Activated T-cell treated with anti-CD3 and anti-CD28 coated beads, Interleukin-2, amount 50 U/mL, for 1 hour (primary cell): ENCODE results near the gene CYREN.
"Not testable (repeated sequence)": the region's sequence is repeated elsewhere in the genome, so short reads cannot be mapped to it uniquely, and the experiment has no call there.

Experiments
- DNase-seq: peaks from one replicate; pipeline ENCODE4 v3.0.0-alpha.2; 2020

CYREN gene

DNA sequence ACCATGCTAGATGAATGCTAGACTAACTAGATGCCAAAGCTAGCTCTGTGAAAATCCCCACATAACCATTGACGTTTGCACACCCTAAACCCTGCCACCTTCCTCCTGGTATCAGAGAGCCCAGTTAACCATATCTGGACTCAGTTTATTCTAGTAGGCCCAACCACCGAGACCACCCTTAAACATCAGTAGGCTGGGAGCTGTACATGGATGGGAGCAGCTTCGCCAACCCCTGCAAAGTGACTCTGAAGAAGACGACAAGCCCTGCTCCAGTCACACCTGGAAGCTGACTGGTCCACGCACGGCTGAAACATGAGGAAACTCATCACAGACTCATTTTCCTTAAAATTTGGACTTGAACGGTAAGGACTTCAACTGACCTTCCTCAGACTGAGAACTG lies 4.4 kb upstream of the CYREN start:
- DNase-seq, result no peak

- DNase-seq, result not testable (repeated sequence)
Measured at GRCh38 chr7:135173916-135174315, 3.4 kb upstream of the CYREN start.

DNA sequence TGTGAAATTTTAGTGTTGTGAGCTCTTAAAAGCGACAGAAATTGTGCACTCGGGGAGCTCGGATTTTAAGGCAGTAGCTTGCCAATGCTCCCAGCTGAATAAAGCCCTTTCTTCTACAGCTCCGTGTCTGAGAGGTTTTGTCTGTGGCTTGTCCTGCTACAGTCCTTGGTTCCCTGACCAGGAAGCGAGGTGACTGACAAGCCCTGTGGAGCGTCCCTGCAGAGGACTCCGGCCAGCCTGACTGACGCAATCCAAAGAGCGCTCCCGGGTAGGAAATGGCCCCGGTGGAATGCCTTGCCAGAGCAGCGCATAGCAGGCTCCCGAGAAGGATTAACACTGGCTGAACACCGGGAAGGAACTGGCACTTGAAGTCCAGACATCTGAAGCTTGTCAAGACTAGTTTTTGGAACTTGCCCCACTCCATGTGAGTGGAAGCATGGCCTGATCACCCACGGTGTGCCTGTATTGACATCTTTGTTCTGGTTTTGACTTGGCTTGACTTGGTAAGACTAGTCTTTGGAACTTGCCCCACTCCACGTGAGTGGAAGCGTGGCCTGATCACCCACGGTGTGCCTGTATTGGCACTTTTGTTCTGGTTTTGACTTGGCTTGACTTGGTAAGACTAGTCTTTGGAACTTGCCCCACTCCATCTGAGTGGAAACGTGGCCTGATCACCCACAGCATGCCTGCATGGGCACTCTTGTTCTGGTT lies 1.2 kb upstream of the CYREN start:
- DNase-seq, result not testable (repeated sequence)

DNA sequence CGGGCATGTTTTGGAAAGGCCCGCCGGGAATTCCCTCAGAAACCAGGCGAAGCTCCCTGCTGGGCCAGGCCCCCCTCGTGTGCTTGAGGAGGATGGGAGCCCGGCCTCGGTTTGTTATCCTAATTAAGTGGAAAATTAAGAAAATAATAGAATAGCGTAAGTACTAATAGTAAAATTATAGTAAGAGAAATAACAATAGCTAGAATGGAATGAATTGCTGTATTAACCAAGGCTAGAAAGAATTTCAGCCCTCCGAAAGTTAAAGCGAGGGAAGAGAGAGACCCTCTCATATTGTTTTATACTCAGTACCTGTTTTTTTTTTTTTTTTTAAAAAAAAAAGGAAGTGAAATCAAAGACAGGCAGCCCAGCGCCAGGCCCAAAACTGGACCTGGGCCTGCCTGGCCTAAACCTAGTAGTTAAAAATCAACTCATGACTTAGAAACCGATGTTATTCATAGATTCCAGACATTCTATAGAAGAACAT lies 533 bp upstream of the CYREN start:
- DNase-seq, result not testable (repeated sequence)

DNA sequence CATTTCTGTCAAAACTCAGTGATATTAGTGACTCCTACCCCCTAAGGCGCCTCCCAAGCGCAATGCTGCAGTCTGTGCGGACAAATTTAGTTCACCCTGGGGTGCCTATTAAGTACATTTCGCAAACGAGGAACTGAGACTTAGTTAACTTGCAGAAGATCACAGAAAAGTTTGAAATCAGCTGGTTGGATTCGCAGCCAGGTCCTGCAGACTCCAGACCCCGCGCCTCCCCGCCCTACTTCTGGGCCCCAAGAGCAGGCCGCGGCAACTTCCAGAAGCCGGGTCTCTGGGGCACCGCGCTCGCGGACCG lies 588 bp downstream of the CYREN start:
- DNase-seq, result no peak

- DNase-seq, result peak; percentile 55
Measured at GRCh38 chr7:135169141-135169963, 1.2 kb downstream of the CYREN start.

DNA sequence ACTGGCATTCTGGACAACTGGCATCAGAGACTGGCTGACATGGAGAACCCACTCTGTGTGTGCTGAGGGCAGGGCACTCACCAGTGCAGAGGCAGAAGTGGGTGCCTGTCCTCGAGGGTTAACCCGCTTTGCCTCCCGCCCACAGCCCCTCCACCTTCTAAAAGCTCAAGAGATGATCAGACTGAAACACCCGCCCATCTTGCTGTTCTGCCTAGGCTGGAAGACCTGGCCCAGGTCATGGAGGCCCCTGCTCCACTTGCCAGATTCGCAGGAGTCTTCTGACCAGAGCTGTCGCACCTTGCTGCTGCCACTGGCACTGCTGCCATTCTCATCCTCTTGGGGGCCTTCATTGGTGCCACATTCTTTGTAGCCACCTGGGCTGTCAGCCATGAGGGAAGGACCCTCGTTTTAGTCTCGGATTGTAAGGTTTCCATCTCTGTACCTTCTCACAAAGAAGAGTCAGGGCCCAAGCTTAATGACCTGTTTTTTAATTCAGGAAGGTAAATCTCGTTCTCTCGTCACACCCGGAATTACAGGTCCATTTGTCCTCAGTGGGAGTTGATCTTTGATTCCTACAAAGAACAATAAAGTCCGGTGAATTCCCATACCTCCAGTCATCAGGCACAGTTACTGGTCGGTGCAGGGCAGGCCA lies 1.9 kb downstream of the CYREN start:
- DNase-seq, result no peak

GRCh38 chr7:135168001-135168400 lies 2.5 kb downstream of the CYREN start:
- peak; percentile 43 for DNase-seq

DNA sequence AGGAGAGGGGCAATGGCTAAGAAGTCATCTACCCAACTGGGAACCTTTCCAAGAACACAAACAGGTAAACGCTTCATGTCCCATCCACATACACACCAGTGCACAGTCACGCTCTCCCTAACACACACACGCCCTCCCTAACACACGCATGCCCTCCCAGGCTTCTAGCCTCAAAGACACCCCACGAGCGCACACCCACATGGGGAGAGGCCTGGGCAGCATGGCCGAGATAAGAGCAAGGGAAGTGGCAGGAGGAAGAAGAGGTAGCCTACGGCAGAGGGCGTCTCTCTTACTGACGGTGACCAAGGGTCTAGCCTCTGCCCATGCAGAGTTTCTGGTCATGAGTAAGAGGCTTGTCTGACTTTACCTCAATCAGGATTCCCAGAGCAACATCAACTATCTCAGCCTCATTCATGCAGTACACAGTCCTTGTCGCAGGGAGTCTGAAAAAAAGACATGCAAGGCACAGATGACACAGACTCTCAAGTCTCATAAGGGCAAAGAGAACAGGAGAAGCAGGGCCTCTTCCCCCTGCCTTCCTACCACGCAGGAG lies 3.1 kb downstream of the CYREN start:
- no peak for DNase-seq

DNA sequence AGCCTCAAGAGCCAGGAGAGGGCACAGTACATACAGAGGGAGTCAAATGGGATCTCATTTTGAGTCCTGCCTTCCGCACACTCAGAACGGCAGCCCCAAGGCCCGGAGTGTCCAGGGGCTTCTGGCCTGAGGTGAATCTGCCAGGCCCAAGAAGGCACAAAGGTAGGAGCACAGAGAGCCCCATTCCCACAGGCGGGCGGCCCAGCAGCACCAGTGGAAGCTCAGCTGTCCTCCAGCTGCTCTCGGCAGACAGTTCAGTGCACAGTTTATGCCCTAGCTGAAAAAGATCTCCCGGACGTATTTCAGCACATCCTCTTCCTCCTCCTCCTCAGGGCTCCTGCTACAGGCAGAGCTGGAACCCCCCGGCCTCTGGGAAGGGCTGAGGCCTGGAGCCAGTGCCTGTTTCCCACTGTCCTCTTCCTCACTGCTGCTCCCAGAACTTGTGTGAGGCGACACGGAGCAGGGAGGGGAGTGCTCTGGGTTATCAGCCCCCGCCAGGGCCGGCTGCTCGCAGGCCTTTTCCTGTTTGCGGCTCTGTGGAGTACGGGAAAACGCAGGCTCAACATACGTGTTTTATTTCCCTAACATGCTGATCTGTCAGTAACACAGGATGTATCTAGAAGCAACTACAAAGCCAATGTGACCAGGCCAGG lies 4.0 kb downstream of the CYREN start:
- DNase-seq, result no peak

- DNase-seq, result no peak
Measured at GRCh38 chr7:135165862-135166261, 4.6 kb downstream of the CYREN start.

DNA sequence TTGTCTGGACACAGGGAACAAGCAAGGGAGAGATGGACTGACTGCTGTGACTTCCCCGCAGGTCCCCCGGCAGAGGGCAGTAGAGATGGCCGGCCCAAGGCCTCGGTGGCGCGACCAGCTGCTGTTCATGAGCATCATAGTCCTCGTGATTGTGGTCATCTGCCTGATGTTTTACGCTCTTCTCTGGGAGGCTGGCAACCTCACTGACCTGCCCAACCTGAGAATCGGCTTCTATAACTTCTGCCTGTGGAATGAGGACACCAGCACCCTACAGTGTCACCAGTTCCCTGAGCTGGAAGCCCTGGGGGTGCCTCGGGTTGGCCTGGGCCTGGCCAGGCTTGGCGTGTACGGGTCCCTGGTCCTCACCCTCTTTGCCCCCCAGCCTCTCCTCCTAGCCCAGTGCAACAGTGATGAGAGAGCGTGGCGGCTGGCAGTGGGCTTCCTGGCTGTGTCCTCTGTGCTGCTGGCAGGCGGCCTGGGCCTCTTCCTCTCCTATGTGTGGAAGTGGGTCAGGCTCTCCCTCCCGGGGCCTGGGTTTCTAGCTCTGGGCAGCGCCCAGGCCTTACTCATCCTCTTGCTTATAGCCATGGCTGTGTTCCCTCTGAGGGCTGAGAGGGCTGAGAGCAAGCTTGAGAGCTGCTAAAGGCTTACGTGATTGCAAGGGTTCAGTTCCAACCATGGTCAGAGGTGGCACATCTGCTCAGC lies 6.0 kb downstream of the CYREN start:
- no peak for DNase-seq

- DNase-seq, result no peak
Measured at GRCh38 chr7:135162382-135163001, 8.0 kb downstream of the CYREN start.

GRCh38 chr7:135161669-135162068 lies 8.8 kb downstream of the CYREN start:
- DNase-seq, result no peak

DNA sequence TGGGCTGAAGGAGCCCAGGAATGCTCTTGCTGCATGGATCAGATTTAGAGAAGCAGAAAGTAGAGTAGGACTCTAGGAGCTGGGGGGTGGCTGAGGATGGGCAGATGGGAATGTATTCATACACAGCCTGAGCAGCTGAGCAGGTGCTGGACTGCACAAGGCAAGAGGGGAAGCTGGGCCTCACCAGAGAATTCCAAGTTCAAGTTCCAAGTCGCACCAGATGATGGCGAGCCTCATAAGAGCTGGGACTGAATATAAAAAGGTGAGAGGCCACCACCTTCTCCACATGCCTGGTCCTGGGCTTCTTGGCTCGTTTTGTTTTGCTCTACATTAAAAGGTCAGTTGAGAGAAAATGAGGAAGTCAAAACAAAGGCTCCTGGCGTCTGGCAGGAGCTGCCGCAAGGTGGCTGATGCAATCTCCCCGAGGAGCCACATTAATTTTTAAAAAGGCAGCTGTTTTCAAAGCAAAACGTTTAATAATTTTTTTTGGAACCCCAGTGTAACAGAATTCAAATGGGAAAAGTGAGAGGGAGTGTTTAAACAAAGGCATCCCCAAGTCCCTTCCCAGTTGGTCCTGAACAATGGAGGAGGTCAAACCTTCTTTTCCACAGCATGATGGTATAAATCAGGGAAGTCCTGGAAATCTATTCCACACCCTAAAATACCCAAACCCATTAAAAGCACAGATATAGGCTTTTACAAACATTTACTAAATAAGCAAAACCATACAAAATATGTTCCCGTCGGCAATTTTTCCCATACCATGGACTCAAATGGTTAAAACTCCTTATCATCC lies 9.5 kb downstream of the CYREN start:
- no peak for DNase-seq

DNA sequence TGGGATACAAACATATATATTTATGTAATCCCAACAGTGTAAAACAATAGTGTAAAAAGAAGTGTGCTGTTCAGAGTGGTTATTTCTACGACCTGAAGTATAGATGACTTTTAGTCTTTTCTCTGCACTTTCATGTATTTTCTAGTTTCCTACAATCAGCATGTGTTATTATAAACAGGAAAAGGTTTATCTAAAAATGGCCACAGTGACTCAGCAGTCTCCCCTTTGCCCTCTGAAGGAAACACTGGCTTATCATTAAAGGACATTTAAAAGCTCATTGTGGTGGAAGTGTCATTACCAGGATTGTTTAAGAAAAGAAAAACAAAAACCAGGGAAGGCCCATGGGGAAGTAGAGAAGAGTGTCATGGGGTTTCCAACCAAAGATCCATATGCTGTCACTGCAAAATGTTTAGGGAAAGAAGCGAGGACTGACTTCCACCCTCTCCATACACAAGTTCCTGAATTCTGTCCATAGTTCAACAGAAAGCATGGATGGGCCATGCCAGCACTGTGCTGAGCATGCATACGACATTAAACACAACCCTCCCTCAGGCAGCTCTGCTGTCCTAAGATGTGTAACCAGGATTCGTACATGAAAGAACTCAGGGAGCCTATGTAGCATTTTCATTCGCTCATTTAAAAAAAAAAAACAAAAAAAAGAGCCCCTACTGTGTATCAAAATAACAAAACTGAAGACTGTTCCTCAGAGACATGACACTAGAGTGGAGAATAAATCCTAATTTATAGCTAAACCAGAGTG lies 10.2 kb downstream of the CYREN start:
- DNase-seq, result no peak

GRCh38 chr7:135159359-135160085 lies 11.0 kb downstream of the CYREN start:
- no peak for DNase-seq

DNA sequence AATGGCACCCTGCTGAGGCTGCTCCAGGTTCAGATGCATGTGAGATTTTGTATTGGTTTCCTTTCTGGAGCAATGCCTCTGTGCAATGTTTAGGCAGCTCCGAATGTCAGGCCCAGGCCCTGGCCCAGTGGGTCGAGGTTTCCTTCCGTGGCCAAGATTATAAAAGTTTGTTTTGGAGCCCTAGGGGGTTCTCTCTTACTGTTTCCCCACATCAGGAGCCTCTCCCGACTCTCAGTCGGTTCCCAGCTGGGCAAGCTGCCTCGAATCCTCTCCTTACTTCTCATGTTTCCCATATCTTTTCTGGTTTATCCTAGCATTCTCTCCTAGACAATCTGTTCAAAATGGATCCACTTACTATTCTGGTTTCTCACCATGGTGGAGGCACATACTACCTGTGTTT lies 11.6 kb downstream of the CYREN start:
- DNase-seq, result no peak

DNA sequence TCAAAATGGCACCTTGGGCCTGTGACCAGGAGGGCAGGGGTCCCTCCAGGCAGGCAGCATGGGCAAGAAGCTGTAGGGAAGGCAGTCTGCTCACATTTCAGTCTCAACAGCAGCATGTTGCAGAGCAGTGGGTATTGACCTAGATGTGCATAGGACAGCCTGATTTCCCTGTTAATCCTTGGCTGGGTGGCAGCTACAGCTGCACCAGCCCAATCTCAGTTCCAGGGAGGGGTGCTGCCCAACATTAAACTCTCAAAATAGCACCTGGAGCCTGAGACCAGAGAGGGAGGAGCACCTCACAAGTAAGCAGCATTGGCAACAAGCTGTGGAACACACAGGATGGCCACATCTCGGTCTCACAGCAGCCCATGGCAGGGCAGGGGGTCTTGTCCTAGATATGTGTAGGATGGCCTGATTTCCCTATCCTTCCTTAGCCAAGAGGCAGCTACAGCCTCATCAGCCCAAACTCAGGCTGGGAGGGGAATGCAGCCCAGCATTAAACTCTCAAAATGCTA lies 12.3 kb downstream of the CYREN start:
- no peak for DNase-seq
